Measurements from ENCODE around the gene TRIM4.

GRCh38 chr7:99938296-99938695 lies 19.0 kb upstream of the TRIM4 start:
- no peak for TF ChIP-seq CTCF (IDR thresholded peaks at IDR 0.05; ENCODE audit: insufficient read depth, low read length, poor library complexity, severe bottlenecking)
- TF ChIP-seq EZH2phosphoT487 (conservative IDR thresholded peaks at IDR 0.05; ENCODE audit: low read length): no peak
